Sigmoid colon (tissue), 7 donors: ENCODE measurements around the gene DYRK4. TPM values are rescaled to one million over a fixed set of nuclear protein-coding genes. Genes with fewer than 3 reads are reported as not detected.

Experiments
- DNase-seq: peaks from one replicate; pipeline ENCODE4 v3.0.0-alpha.2; 2019
- H3K27ac ChIP-seq, 4 donors: fragments of 200-600 bp; sonication (generic); one replicate each; pipeline ENCODE4 v1.5.1; 2016 to 2019; ENCODE audit warnings: mild to moderate bottlenecking in 1 of 4
- H3K27me3 ChIP-seq, 3 donors: fragments of 200-600 bp; sonication (generic); one replicate each; pipeline ENCODE4 v1.5.1; 2019; ENCODE audit warnings: mild to moderate bottlenecking in 1 of 3
- H3K36me3 ChIP-seq, 4 donors: fragments of 200-600 bp; sonication (generic); one replicate each; pipeline ENCODE4 v1.5.1; 2016 to 2019
- H3K4me1 ChIP-seq, 4 donors: fragments of 200-600 bp; sonication (generic); one replicate each; pipeline ENCODE4 v1.5.1; 2017 to 2019
- H3K4me3 ChIP-seq, 4 donors: fragments of 200-600 bp; sonication (generic); one replicate each; pipeline ENCODE4 v1.5.1; 2017 to 2019; ENCODE audit warnings: mild to moderate bottlenecking in 2 of 4, moderate library complexity in 1 of 4
- H3K9me3 ChIP-seq, 4 donors: fragments of 200-600 bp in 3 of 4; sonication (generic) in 3 of 4; one replicate each; pipeline versions ENCODE4 v1.5.1 to v1.6.1; 2013 to 2019
- CTCF ChIP-seq, 4 experiments: fragments of 450-650 bp in 3 of 4; fragments of 200-600 bp in 1 of 4; IDR thresholded peaks; one replicate each; pipeline ENCODE4 v1.5.1; 2016 to 2019; ENCODE audit warnings: antibody characterized with exemption in 4 of 4, mild to moderate bottlenecking in 3 of 4, moderate library complexity in 2 of 4
- EP300 ChIP-seq, 4 donors: sonication (generic); formaldehyde crosslinking; IDR thresholded peaks; one replicate each; pipeline ENCODE4 v1.6.1; 2017; ENCODE audit warnings: antibody characterized with exemption in 4 of 4
- POLR2A ChIP-seq, 2 donors: fragments of 450-650 bp; IDR thresholded peaks; one replicate each; pipeline ENCODE4 v1.6.1; 2016; ENCODE audit warnings: antibody characterized with exemption in 2 of 2, mild to moderate bottlenecking in 2 of 2, moderate library complexity in 2 of 2
- POLR2AphosphoS5 ChIP-seq, 4 donors: sonication (generic); formaldehyde crosslinking; IDR thresholded peaks; one replicate each; pipeline ENCODE4 v1.6.1; 2017; ENCODE audit warnings: antibody characterized with exemption in 4 of 4
- WGBS, 2 donors: extraction: QIAGEN DNeasy Blood & Tissue Kit; methylation state at CpG; one replicate each; pipeline ENCODE4 v1.1.7; 2013; 5-methylcytosine and 5-hydroxymethylcytosine counted together
- intact Hi-C: fragments of 100-400 bp; cut with DNase I; formaldehyde crosslinking; loops from one replicate; pipeline ENCODE4 v1.15.1; 2023
- polyA plus RNA-seq, 3 donors: library from polyadenylated mRNA; stranded (reverse); fragments of 200-250 nt; gene quantifications; one replicate each; pipeline ENCODE4 v1.2.3, GENCODE V29; 2013
- total RNA-seq, 4 donors: library from RNA; depleted of rRNA; stranded (reverse); fragments of >200 nt; gene quantifications; one replicate each; pipeline ENCODE4 v1.1.0, GENCODE V29; 2016
- donor health status: healthy with polysubstance abuse.
- donor health status: Bipolar disorder and iron deficiency.
- donor health status: healthy.

The DYRK4 gene
- total and polyA plus RNA-seq, 7 donors = 22.5 to 63.5 (median 31.9) TPM

- no peak for DNase-seq
- 63 to 86% methylated on average over 2 of the region's 2 CpGs for WGBS, 2 donors
- Histone ChIP-seq H3K36me3 (no peaks in the 10 kb centered on the region), H3K9me3 (no peaks in the 10 kb centered on the region), H3K4me1 (no peaks in the 10 kb centered on the region), H3K27ac (no peak overlapping the region), H3K4me3 (no peak overlapping the region), H3K27me3 (no peaks in the 10 kb centered on the region)
- intact Hi-C loops = no loop called here
- TF ChIP-seq CTCF (IDR thresholded peaks at IDR 0.05) (no peak), POLR2AphosphoS5 (IDR thresholded peaks at IDR 0.05) (no peak), POLR2A (IDR thresholded peaks at IDR 0.05) (no peak), EP300 (IDR thresholded peaks at IDR 0.05) (no peak)
These were observed 27.9 kb downstream of the DYRK4 start for GRCh38 chr12:4589941-4590340.

GRCh38 chr12:4591180-4591687, 29.2 kb downstream of the DYRK4 start:
- 14 to 56% methylated on average over 7 of the region's 7 CpGs for WGBS, 2 donors
- no peak for DNase-seq
- intact Hi-C loops = no loop called here

GRCh38 chr12:4595881-4596280, 33.9 kb downstream of the DYRK4 start:
- Histone ChIP-seq H3K27me3 (no peaks in the 10 kb centered on the region), H3K27ac (no peak overlapping the region), H3K4me3 (no peak overlapping the region), H3K9me3 (no peaks in the 10 kb centered on the region), H3K4me1 (no peaks in the 10 kb centered on the region), H3K36me3 (no peaks in the 10 kb centered on the region)
- intact Hi-C loops = no loop called here
- WGBS, 2 donors = 95 to 96% methylated on average over 6 of the region's 6 CpGs
- no peak for DNase-seq
- TF ChIP-seq CTCF (IDR thresholded peaks at IDR 0.05) = no peak
- TF ChIP-seq POLR2AphosphoS5 (IDR thresholded peaks at IDR 0.05) = no peak
- no peak for TF ChIP-seq EP300 (IDR thresholded peaks at IDR 0.05)
- TF ChIP-seq POLR2A (IDR thresholded peaks at IDR 0.05) = no peak

More at GRCh38 chr12:4591180-4591687, 29.2 kb downstream of the DYRK4 start:
- H3K4me3 ChIP-seq = no peak overlapping the region
- no peaks in the 10 kb centered on the region for H3K27me3 ChIP-seq
- no peaks in the 10 kb centered on the region for H3K4me1 ChIP-seq
- no peaks in the 10 kb centered on the region for H3K36me3 ChIP-seq
- no peaks in the 10 kb centered on the region for H3K9me3 ChIP-seq
- H3K27ac ChIP-seq = no peak overlapping the region
- TF ChIP-seq EP300 (IDR thresholded peaks at IDR 0.05) (no peak), POLR2A (IDR thresholded peaks at IDR 0.05) (no peak), POLR2AphosphoS5 (IDR thresholded peaks at IDR 0.05) (no peak), CTCF (IDR thresholded peaks at IDR 0.05) (no peak)

- intact Hi-C loops = loop anchor here (5.0 kb wide), 1 partner anchor 154 kb away; no protein-coding TSS in a partner anchor
- TF ChIP-seq CTCF (IDR thresholded peaks at IDR 0.05) = no peak
- TF ChIP-seq EP300 (IDR thresholded peaks at IDR 0.05) = no peak
- no peak for TF ChIP-seq POLR2A (IDR thresholded peaks at IDR 0.05)
- no peak for TF ChIP-seq POLR2AphosphoS5 (IDR thresholded peaks at IDR 0.05)
- 73 to 84% methylated on average over 7 of the region's 7 CpGs for WGBS, 2 donors
These were observed 41.4 kb downstream of the DYRK4 start for GRCh38 chr12:4603421-4603820.

GRCh38 chr12:4603946-4604345, 41.9 kb downstream of the DYRK4 start:
- Histone ChIP-seq H3K9me3 (no peaks in the 10 kb centered on the region), H3K36me3 (peaks cover 0 to 13% (median 0%) of the 10 kb centered on the region in 4 donors), H3K4me1 (peaks cover 0 to 19% (median 16%) of the 10 kb centered on the region in 4 donors), H3K27ac (no peak overlapping the region), H3K27me3 (no peaks in the 10 kb centered on the region), H3K4me3 (no peak overlapping the region)
- intact Hi-C loops = loop anchor here (5.0 kb wide), 1 partner anchor 153 kb away; no protein-coding TSS in a partner anchor
- TF ChIP-seq POLR2A (IDR thresholded peaks at IDR 0.05) (no peak), POLR2AphosphoS5 (IDR thresholded peaks at IDR 0.05) (no peak), CTCF (IDR thresholded peaks at IDR 0.05) (no peak), EP300 (IDR thresholded peaks at IDR 0.05) (no peak)
- DNase-seq = no peak
- 1 to 40% methylated on average over 1 of the region's 1 CpG for WGBS, 2 donors

More at GRCh38 chr12:4603421-4603820, 41.4 kb downstream of the DYRK4 start:
- H3K9me3 ChIP-seq = no peaks in the 10 kb centered on the region
- no peak overlapping the region for H3K4me3 ChIP-seq
- H3K4me1 ChIP-seq = peaks cover 0 to 19% (median 16%) of the 10 kb centered on the region in 4 donors
- no peak for DNase-seq
- H3K27ac ChIP-seq = no peak overlapping the region
- no peaks in the 10 kb centered on the region for H3K27me3 ChIP-seq
- peaks cover 0 to 12% (median 0%) of the 10 kb centered on the region in 4 donors for H3K36me3 ChIP-seq
